ENCODE results near the gene DXO.

DXO gene

DNA sequence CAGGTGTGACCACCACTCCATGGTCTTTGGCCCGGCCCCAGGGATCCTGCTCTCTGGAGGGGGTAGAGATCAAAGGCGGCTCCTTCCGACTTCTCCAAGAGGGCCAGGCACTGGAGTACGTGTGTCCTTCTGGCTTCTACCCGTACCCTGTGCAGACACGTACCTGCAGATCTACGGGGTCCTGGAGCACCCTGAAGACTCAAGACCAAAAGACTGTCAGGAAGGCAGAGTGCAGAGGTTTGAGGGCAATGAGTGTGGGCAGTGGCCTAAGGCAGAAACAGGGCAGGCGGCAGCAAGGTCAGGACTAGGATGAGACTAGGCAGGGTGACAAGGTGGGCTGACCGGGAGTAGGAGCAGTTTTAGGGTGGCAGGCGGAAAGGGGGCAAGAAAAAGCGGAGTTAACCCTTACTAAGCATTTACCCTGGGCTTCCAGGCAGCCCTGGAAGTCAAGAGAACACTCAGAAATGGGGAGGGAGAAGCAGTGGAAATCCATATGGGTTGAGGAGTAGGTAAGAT, 25.5 kb downstream of the DXO start:
- in situ Hi-C loops (cut with MboI; ENCODE audit: low pct_unique_long_range_greater_than_20kb, low sequenced_read_pairs, unreplicated experiment) = no loop called here
- DNase-seq (ENCODE audit: low spot score) = no peak
- no peak for TF ChIP-seq CTCF (IDR thresholded peaks at IDR 0.05; ENCODE audit: extremely low read depth, insufficient read depth, missing control alignments)

DNA sequence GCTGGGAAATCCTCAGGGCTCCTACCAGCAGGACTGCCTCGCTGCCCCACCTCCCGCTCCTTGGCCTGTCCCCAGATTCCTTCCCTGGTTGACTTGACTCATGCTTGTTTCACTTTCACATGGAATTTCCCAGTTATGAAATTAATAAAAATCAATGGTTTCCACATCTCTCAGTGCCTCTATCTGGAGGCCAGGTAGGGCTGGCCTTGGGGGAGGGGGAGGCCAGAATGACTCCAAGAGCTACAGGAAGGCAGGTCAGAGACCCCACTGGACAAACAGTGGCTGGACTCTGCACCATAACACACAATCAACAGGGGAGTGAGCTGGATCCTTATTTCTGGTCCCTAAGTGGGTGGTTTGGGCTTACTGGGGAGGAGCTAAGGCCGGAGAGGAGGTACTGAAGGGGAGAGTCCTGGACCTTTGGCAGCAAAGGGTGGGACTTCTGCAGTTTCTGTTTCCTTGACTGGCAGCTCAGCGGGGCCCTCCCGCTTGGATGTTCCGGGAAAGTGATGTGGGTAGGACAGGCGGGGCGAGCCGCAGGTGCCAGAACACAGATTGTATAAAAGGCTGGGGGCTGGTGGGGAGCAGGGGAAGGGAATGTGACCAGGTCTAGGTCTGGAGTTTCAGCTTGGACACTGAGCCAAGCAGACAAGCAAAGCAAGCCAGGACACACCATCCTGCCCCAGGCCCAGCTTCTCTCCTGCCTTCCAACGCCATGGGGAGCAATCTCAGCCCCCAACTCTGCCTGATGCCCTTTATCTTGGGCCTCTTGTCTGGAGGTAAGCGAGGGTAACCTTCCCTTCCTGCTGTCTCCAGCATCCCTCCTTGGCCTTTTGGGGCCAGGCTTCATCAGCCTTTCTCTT, 26.2 kb downstream of the DXO start, which contains the start of gene CFB:
Gene CFB, plus strand, starts transcription at position 589 of the 863 bp plus-strand sequence. Its CDS starts 127 bp downstream, at position 716.
- no peak for DNase-seq (ENCODE audit: low spot score)
- no peak for TF ChIP-seq CTCF (IDR thresholded peaks at IDR 0.05; ENCODE audit: extremely low read depth, insufficient read depth, missing control alignments)
- in situ Hi-C loops (cut with MboI; ENCODE audit: low pct_unique_long_range_greater_than_20kb, low sequenced_read_pairs, unreplicated experiment) = no loop called here

DNA sequence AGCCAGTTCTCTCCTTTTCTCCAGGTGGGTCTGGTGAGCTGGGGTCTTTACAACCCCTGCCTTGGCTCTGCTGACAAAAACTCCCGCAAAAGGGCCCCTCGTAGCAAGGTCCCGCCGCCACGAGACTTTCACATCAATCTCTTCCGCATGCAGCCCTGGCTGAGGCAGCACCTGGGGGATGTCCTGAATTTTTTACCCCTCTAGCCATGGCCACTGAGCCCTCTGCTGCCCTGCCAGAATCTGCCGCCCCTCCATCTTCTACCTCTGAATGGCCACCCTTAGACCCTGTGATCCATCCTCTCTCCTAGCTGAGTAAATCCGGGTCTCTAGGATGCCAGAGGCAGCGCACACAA, 26.8 kb downstream of the DXO start:
- DNase-seq (ENCODE audit: low spot score) = no peak
- in situ Hi-C loops (cut with MboI; ENCODE audit: low pct_unique_long_range_greater_than_20kb, low sequenced_read_pairs, unreplicated experiment) = no loop called here
- TF ChIP-seq CTCF (IDR thresholded peaks at IDR 0.05; ENCODE audit: extremely low read depth, insufficient read depth, missing control alignments) = no peak

DNA sequence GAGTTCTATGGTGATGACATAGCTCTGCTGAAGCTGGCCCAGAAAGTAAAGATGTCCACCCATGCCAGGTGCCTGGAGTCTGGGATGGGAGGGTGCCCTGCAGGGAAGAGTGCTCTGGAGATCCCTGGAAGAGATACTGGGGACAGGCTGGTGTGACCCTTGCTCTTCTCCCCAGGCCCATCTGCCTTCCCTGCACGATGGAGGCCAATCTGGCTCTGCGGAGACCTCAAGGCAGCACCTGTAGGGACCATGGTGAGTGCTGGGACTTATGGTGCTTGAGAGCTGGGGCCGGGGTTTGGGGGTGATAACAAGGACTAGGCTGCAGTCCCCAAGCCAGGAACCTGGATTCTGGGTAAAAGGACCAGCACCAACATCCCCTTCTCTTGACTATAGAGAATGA, 28.2 kb downstream of the DXO start:
- no peak for TF ChIP-seq CTCF (IDR thresholded peaks at IDR 0.05; ENCODE audit: extremely low read depth, insufficient read depth, missing control alignments)
- in situ Hi-C loops (cut with MboI; ENCODE audit: low pct_unique_long_range_greater_than_20kb, low sequenced_read_pairs, unreplicated experiment) = no loop called here
- no peak for DNase-seq (ENCODE audit: low spot score)

GRCh38 chr6:31940256-31940664, 31.7 kb downstream of the DXO start:
- DNase-seq (ENCODE audit: low spot score) = no peak
- in situ Hi-C loops (cut with MboI; ENCODE audit: low pct_unique_long_range_greater_than_20kb, low sequenced_read_pairs, unreplicated experiment) = no loop called here
- no peak for TF ChIP-seq CTCF (IDR thresholded peaks at IDR 0.05; ENCODE audit: extremely low read depth, insufficient read depth, missing control alignments)

DNA sequence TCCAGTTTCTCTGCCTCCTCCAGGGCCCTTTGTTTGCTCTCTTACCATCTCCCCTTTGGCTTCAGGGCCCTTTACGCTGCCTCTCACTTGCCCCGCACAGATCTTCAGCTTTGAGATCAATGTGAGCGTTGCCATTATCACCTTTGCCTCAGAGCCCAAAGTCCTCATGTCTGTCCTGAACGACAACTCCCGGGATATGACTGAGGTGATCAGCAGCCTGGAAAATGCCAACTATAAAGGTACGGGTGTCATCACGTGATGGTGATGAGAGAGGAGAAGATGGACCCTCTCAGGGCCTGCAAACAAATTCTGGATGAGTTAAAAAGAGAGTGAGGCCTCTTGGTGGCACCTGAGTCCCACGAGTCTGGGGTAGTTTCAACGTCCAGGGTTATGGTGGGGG, 36.1 kb downstream of the DXO start:
- TF ChIP-seq CTCF (IDR thresholded peaks at IDR 0.05; ENCODE audit: extremely low read depth, insufficient read depth, missing control alignments) = no peak
- DNase-seq (ENCODE audit: low spot score) = no peak
- in situ Hi-C loops (cut with MboI; ENCODE audit: low pct_unique_long_range_greater_than_20kb, low sequenced_read_pairs, unreplicated experiment) = no loop called here

All from GM13977 (cell line).